K562 (cell line): ENCODE results near the gene TRIM38. TPM values are rescaled to one million over a fixed set of nuclear protein-coding genes. Genes with fewer than 3 reads are reported as not detected.

Experiments used
- ADNP ChIP-seq: fragments of 200-800 bp; sonication (Bioruptor generic); IDR thresholded peaks from 2 replicates; pipeline ENCODE4 v1.6.1; 2016; ENCODE audit warnings: missing genetic modification characterization, missing compliant biosample characterization
- ARID3A ChIP-seq: IDR thresholded peaks from 2 replicates; pipeline ENCODE4 v1.6.1; 2012; ENCODE audit warnings: low read depth, low read length, improper control_type of control experiment, borderline replicate concordance
- ATF7 ChIP-seq: fragments of 450-650 bp; IDR thresholded peaks from 2 replicates; pipeline ENCODE4 v1.7.1; 2014; ENCODE audit warnings: mild to moderate bottlenecking, moderate library complexity
- BHLHE40 ChIP-seq: IDR thresholded peaks from 2 replicates; pipeline ENCODE4 v1.6.1; 2011; ENCODE audit warnings: low read length, improper control_type of control experiment
- BRD4 ChIP-seq: fragments of 200-600 bp; sonication (generic); IDR thresholded peaks from 2 replicates; pipeline ENCODE4 v1.6.1; 2017; ENCODE audit warnings: inconsistent platforms
- CBFA2T2 ChIP-seq: fragments of 450-650 bp; conservative IDR thresholded peaks from 2 replicates; pipeline ENCODE4 v1.6.1; 2017; ENCODE audit warnings: mild to moderate bottlenecking
- ESRRA ChIP-seq: fragments of 450-650 bp; IDR thresholded peaks from 2 replicates; pipeline ENCODE4 v1.6.1; 2014; ENCODE audit warnings: low read depth, mild to moderate bottlenecking, moderate library complexity, borderline replicate concordance
- HOXB6 ChIP-seq: fragments of 250-450 bp; sonication (Bioruptor Pico); IDR thresholded peaks from 2 replicates; pipeline ENCODE4 v1.5.1; 2022; ENCODE audit warnings: mild to moderate bottlenecking, borderline replicate concordance
- ILF3 ChIP-seq: fragments of 450-650 bp; IDR thresholded peaks from 2 replicates; pipeline ENCODE4 v1.6.1; 2018; ENCODE audit warnings: antibody characterized with exemption, mild to moderate bottlenecking, moderate library complexity, borderline replicate concordance
- KLF10 ChIP-seq: fragments of 250-450 bp; sonication (Bioruptor Pico); IDR thresholded peaks from 2 replicates; pipeline ENCODE4 v1.6.1; 2021; ENCODE audit warnings: matching md5 sums
- KLF16 ChIP-seq: IDR thresholded peaks from 2 replicates; pipeline ENCODE4 v1.6.1; 2016; ENCODE audit warnings: antibody characterized with exemption
- POLR2H ChIP-seq: IDR thresholded peaks from 2 replicates; pipeline ENCODE4 v1.6.1; 2016; ENCODE audit warnings: missing genetic modification characterization, low read depth, mild to moderate bottlenecking, control low read depth, missing compliant biosample characterization, moderate library complexity
- PTTG1 ChIP-seq: fragments of 450-650 bp; IDR thresholded peaks from 2 replicates; pipeline ENCODE4 v1.6.1; 2016; ENCODE audit warnings: low read depth, mild to moderate bottlenecking, missing genetic modification characterization, missing compliant biosample characterization
- SREBF2 ChIP-seq: sonication (generic); formaldehyde crosslinking; IDR thresholded peaks from 2 replicates; pipeline ENCODE4 v1.4.0; 2020; ENCODE audit warnings: mild to moderate bottlenecking, missing genetic modification reagents
- TRIM25 ChIP-seq: fragments of 450-650 bp; IDR thresholded peaks from 2 replicates; pipeline ENCODE4 v1.7.0; 2016; ENCODE audit warnings: borderline replicate concordance
- ZKSCAN3 ChIP-seq: fragments of 250-450 bp; sonication (Bioruptor Pico); IDR thresholded peaks from 2 replicates; pipeline ENCODE4 v1.4.0; 2020
- ZNF197 ChIP-seq: fragments of 200-800 bp; sonication (Bioruptor generic); IDR thresholded peaks from 2 replicates; pipeline ENCODE4 v1.6.1; 2016; ENCODE audit warnings: low read depth, missing genetic modification characterization, missing compliant biosample characterization
- ZNF274 ChIP-seq: IDR thresholded peaks from 2 replicates; pipeline ENCODE4 v1.6.1; 2011; ENCODE audit warnings: low read depth, mild to moderate bottlenecking, low read length, moderate library complexity, borderline replicate concordance
- ZNF280B ChIP-seq: fragments of 250-450 bp; sonication (Bioruptor Pico); IDR thresholded peaks from 2 replicates; pipeline ENCODE4 v1.5.1; 2021; ENCODE audit warnings: mild to moderate bottlenecking
- ZNF3 ChIP-seq: fragments of 250-450 bp; sonication (Bioruptor Pico); IDR thresholded peaks from 2 replicates; pipeline ENCODE4 v1.5.0; 2021; ENCODE audit warnings: mild to moderate bottlenecking, moderate library complexity
- ZNF408 ChIP-seq: fragments of 250-450 bp; sonication (Bioruptor Pico); IDR thresholded peaks from 2 replicates; pipeline ENCODE4 v1.4.0; 2020; ENCODE audit warnings: low read depth, mild to moderate bottlenecking, moderate library complexity
- ZNF431 ChIP-seq: sonication (generic); formaldehyde crosslinking; IDR thresholded peaks from 2 replicates; pipeline ENCODE4 v1.8.0; 2022; ENCODE audit warnings: mild to moderate bottlenecking, missing genetic modification reagents
- ZNF511 ChIP-seq: sonication (generic); formaldehyde crosslinking; IDR thresholded peaks from 2 replicates; pipeline ENCODE4 v1.8.0; 2022; ENCODE audit warnings: mild to moderate bottlenecking, missing genetic modification reagents
- ZNF583 ChIP-seq: fragments of 250-450 bp; sonication (Bioruptor Pico); IDR thresholded peaks from 2 replicates; pipeline ENCODE4 v1.4.0; 2020
- polyA plus RNA-seq, 8 experiments: library from polyadenylated mRNA; depleted of rRNA in 4 of 8; stranded (reverse) in 5 of 8; unstranded in 3 of 8; fragments of >200 nt; fragmentation: Nextera tagmentation in 2 of 8; fragmentation: Illumina TruSeq in 1 of 8; extraction: Ambion mirVana in 2 of 8; extraction: Trizol in 1 of 8; gene quantifications; 2 replicates each; pipeline versions ENCODE4 v1.2.1 to v1.2.3, GENCODE V29; 2011 to 2014; ENCODE audit warnings: inconsistent platforms in 1 of 8, missing spikeins in 1 of 8
- total RNA-seq, 7 experiments: library from RNA; depleted of rRNA in 6 of 7; stranded (reverse); fragments of >200 nt in 6 of 7; fragmentation: Illumina TruSeq in 2 of 7; extraction: Trizol in 2 of 7; gene quantifications; 2 replicates each; pipeline versions ENCODE4 v1.2.1 to v1.2.3, GENCODE V29; 2011 to 2021; ENCODE audit warnings: low replicate concordance in 1 of 7

Gene TRIM38
- total and polyA plus RNA-seq, 9 of the 15 experiments (the other 6 are each of a cell fraction or from before 2014, with no cell fraction given), result 1.7 to 6.7 (median 6.3) TPM

DNA sequence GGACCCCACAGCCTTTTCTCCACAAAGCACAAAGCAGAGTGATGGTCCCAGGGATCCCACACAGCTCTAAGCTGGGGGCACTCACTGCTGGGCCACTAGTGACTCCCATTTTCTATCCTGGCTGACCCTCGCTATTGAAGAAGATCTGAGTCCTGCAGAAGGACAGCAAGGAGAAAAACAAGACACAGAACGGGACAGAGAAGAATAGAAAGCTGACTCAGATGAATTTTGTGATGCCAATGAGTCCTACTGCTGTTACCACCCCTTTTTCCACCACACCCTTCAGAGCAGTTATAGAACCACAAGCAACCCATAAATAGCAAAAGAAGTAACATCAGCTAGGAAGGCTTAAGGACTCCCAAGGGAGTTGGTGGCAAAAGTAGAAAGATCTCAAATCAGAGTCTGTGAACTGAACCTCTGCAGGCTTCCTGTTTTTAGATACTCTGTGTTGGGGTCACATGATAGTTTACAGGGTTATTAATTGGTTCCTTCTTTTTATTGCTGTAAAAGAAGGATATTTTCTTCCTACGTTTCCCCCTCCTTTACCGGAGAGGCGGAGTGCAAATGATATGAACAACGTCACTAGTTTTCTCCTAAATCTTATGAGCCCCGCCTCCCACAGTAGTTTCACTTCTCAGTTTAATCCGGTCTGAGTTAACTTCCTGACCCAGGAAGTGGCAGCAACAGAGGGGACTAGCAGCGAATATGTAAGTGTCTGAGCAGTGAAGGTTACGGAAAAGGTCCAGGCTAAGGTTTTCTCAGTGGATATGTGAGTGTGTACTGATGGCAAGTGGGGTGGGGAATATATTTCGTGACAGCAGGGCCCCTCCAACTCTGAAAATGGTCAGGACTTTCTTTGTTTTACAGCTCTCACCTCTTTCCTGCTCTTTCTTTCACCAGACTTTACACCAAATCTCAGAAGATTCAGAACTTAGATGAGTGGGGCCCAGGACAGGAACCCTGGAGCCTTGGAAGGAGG, at the start of gene TRIM38 (continued):
- TF ChIP-seq KLF16, result no peak
- no peak for TF ChIP-seq ZNF431
- TF ChIP-seq HOXB6, result no peak; the same call in 1 of the 2 replicates
- no peak for TF ChIP-seq ZNF583 (CRISPR knock-in tag)
- TF ChIP-seq BHLHE40, result no peak
- no peak for TF ChIP-seq CBFA2T2
- no peak for TF ChIP-seq ZNF511 (CRISPR knock-in tag)
- TF ChIP-seq ATF7, result peak; percentile 76
- no peak for TF ChIP-seq PTTG1 (tag)
- TF ChIP-seq BRD4, result 0 out of 2 replicates have a peak, but pooled peaks have one; percentile 22
- TF ChIP-seq ZNF3, result no peak
- no peak for TF ChIP-seq ILF3
- 0 out of 2 replicates have a peak, but pooled peaks have one; percentile 57 for TF ChIP-seq ZNF280B (CRISPR knock-in tag)
- no peak for TF ChIP-seq ESRRA
- TF ChIP-seq ZNF274, result no peak
- no peak for TF ChIP-seq SREBF2
- TF ChIP-seq ZKSCAN3 (CRISPR knock-in tag), result no peak
- no peak for TF ChIP-seq ZNF408 (CRISPR knock-in tag)
- TF ChIP-seq ZNF197 (CRISPR knock-in tag), result no peak
- TF ChIP-seq KLF10 (CRISPR knock-in tag), result no peak
- TF ChIP-seq ADNP (tag), result no peak
- peak; percentile 94 for TF ChIP-seq POLR2H (tag)
- TF ChIP-seq TRIM25, result no peak
- peak; percentile 79 for TF ChIP-seq ARID3A
